Activated CD8-positive, alpha-beta memory T cell treated with anti-CD3 and anti-CD28 coated beads, Interleukin-2, amount 50 U/mL, for 48 hours (primary cell): ENCODE data around the gene MACROD1.

Experiments used
- DNase-seq: peaks from one replicate; pipeline ENCODE4 v3.0.0-alpha.2; 2020

The MACROD1 gene

DNA sequence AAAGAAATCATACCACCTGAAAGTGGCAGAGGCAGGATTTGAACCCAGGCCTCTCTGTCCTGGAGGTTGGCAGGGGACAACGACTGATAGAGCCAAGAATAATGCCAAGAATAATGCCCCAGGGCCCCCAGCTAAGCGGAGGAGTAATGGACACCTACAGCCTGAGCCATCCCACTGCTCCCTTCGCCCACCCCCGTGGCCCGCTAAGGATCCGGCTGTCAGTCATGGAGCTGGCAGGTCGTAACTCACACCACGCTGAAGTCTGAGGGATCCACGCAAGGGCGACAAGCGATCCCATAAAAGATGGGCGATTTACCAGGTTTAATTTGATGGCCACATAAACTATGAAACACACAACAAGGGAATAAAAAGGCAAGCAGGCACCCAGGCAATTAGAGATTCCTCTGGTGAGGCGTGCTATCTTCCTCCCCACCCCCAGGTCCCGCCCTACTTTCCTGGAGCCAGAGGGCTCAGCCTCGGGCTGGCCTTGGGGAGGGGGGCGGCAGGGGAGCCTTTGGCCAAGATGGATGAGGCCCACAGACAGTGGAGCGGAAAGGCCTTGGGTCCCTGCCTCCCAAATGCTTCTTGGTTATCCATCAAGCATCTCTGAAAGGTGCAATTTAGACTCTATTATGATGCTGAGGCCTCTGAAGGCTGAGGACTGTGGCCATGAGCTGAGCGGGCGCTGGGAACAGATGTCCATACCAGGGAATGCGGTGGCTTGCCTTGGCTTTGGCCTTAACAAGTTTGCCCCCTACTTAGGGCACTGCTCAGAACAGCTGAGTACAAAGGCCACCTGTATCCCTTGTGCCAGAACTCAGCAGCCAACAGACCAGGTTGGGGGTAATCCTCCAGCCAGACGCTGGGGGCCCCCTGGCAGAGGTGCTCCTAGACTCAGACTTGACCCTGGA is 55.2 kb downstream of the MACROD1 start:
- DNase-seq: no peak

- no peak for DNase-seq
Measured at GRCh38 chr11:64109332-64109731, 56.6 kb downstream of the MACROD1 start.

- DNase-seq: no peak
Measured at GRCh38 chr11:64107303-64107702, 58.6 kb downstream of the MACROD1 start.

DNA sequence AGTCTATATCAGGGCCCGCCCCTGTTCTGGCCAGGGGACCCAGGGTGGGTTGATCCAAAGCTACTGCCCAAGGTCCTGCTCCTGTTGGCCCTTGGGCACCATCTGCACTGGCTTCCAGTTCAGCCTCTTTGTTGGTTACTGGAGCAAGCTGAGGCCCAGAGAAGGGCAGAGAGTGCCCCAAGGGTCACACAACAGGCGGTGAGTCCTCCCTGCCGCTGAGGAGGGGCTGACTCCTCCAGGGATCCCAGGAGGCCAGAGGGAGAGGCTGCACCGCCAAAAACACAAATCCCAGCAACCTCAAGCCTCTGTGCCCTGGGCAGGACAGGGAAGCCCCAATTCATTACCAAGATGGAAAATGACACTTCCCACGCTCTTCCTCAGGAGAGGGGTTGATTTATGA is 61.3 kb downstream of the MACROD1 start:
- no peak for DNase-seq

DNA sequence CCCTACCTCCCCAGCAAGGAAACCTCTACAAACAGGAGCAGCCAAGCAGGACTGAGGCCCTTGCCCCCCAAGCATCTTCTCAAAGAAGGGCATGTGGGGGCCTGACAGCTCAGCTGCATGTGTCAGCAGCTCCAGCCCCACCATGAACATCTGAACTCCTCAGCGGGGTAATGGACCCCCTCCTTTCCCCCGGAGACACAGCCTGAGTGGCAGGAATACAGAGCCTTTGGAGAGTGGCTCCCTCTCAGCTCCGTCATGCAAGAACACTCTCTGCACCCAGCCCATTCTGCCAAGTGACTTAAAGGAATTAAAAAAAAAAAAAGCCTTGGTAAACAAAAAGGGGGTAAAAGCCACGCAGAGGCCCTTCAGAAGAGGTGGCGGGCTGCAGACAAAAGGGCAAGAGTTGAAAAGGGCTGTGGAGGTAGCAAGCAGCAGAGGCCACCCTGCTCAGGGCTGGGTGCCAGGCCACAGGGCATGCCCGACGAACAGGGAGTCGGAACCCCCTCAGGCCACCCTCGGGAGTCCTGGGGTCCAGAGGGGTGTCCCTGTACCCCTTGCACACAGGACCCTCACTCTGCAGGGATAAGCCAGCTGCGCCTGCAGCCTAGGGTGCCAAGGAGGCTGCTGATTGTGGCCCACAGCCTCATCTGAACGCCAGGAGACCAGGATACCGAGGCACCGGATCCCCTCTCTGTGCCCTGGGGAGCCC is 62.5 kb downstream of the MACROD1 start:
- DNase-seq: no peak

DNA sequence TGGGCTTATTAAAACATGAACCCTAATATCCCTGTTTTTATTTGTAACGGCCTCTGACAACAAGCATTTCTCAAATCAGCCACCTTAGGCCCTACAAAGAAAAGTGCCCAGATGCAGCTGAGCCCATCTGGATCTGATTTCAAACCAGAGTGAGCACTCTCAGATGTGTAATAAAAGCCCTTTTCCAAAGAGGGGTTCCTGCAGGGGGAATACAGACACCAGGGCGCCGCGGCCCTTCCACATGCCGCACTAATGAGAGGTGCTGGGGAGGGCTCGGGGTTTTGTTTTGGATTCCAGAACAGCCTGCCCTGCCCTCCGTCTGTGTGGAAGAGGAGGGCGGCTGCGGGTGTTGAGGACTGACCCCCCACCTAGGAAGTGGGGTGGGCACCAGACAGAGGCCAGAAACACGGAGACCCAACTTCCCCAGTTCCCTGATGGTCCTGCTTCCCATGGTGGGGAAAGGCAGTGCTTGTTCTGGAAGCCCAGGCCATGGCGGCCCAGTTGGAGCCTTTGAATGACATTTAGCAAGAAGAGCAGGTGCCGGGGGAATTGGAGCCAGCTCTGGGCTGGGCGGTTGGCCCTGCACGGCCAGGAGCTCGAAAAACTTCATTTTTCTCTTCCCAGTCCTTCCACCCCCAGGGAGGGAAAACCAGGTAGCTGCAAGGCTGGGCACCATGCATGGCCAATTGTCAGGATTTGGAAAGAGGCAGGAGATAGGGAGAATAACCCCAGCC is 63.7 kb downstream of the MACROD1 start:
- DNase-seq: no peak

DNA sequence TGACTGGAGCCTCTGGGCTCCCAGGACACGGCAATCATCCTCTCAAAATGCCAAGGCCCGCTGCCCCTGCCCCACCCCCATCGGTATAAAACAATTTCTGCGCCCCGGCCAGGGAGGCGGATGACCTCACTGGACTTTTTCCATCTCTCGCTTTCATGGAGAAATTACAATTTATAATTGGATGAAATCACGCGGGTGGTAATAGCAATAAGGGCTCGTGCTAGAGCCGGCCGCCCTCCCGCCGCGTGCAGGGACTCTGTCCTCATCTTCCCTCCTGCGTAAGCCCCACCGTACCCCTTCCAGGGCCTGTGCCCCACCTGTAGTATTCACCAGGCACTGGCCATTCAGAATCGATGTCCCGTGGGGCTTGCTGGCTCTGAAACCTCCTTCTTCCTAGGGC is 64.5 kb downstream of the MACROD1 start:
- no peak for DNase-seq

- DNase-seq: no peak
Measured at GRCh38 chr11:64100782-64101353, 65.0 kb downstream of the MACROD1 start.

DNA sequence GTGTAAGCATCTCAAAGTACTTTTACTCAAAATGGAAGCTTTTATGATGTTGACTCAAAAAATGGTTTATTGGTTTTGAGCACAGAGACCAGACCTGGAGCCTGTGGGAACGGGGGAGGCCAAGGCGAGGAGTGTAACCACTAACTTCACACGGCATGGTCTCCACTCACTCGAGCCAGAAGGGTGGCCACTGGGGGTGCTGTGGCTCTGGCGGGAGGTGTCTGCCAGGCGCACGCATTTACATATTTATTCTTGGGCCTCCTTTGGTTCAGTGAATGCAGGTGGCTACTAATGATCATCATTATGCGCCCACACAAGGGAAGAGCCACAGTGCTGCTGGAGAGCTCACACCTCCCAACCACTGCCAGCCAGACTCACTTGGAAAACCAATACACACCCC is 65.6 kb downstream of the MACROD1 start:
- DNase-seq: no peak

- DNase-seq: no peak
Measured at GRCh38 chr11:64099436-64099835, 66.5 kb downstream of the MACROD1 start.

- DNase-seq: no peak
Measured at GRCh38 chr11:64098318-64098831, 67.5 kb downstream of the MACROD1 start.

DNA sequence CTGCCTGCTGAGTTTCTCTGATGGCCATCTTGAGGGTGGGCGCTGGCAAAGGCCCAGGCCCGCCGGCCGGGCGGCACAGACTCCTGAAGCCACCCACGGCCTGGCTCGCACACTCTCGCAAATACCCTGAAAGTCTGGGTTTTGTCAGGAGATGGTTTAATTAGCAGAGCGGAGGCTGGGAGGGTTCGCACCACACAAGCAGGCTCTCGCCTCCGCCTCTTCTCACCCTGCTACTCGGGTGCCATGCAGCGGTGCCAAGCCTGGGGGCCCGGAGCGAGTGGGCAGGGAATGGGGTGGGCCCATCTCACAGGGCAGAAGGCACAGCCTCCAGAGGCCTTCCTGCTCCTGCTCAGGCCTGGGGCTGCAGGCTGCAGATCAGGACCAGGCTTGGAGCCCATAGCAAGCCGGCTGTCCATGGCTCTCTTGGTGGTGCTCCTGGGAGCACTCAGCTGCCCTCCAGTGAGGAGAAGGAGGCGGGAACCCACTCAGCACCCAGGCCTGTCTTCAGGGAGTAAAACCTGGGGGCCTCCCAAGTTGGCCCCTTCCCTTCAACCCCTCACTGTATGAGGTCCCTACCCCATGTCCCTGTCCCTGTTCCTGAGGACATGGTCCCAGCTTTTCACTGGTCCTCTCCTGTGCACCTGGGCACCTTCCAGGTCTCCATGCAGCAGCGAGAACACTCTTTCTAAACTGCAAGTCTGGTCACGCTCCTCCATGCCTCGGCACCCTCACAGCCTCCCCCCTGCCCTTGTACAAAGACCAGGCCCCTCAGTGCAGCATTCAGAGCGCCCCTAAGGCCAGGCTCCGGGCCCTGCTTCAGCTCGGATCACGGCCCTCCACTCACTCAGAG is 68.2 kb downstream of the MACROD1 start:
- DNase-seq: no peak

- DNase-seq: no peak
Measured at GRCh38 chr11:64096835-64097234, 69.1 kb downstream of the MACROD1 start.

- no peak for DNase-seq
Measured at GRCh38 chr11:64095949-64096348, 70.0 kb downstream of the MACROD1 start.

GRCh38 chr11:64095273-64095817 is 70.6 kb downstream of the MACROD1 start:
- no peak for DNase-seq

GRCh38 chr11:64094463-64095260 is 71.3 kb downstream of the MACROD1 start:
- DNase-seq: no peak

DNA sequence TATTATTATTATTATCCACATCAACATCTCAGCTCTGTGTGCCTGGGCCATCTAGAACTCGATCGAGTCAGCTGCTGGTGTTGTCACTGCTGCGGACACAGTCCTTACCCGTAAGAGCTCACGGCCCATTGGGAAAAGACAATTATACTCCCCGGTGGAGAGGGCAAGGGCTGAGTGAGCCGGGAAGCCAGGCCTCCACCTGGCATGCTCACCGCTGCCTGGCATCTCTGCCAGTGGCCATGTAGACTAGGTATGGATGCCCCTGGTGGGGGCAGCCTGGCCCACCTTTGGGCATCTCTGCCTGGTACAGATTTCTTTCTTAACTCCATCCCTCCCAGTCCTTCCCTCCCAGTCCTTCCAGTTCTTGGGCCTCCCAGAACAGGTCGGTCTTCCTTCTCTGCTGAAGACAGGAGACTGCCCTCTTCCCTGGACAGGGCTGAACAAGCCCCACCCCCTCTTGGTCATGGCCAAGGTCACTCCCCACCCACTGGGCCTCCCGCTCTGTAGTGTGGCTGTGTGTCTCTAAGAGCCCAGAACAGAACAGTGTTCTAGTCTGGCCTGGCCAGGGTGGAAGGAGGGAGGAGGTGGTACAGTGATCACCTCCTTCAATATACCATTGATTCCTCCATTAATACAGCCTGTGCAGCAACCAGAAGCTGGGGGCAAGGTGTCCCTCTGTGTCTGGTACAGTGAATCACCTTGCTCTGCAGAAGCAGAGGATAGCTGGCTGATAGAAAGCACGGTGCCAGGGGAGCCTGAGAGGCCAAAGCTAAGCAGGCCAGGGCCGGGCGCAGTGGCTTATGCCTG is 72.5 kb downstream of the MACROD1 start:
- no peak for DNase-seq

DNA sequence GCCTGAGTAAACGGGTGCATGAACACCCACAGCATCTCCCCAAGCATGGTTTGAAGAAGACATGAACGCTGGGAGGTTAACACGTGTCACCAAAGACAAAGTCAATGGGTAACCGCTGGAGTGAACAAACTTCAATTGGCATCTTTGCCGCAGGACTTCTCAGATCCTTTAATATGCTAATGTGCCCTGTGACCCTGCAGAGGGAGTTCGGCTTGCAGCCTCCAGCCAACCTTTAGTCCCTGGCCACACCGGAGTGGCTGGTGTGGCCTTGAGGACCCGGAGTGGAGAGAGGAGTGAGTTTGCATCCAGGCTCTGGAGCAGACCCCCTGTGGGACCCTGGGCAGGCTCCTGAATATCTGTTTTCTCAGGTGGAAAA is 73.2 kb downstream of the MACROD1 start:
- DNase-seq: no peak

- DNase-seq: no peak
Measured at GRCh38 chr11:64092111-64092760, 73.7 kb downstream of the MACROD1 start.
